AG20443 (cell line): ENCODE results near the gene PCDHA11.
A peak's percentile ranks its signal among the peaks of the same experiment; 100 is the strongest.
"Not testable (repeated sequence)": the region's sequence is repeated elsewhere in the genome, so short reads cannot be mapped to it uniquely, and the experiment has no call there.

Source experiments
- DNase-seq: peaks from one replicate; pipeline ENCODE4 v3.0.0; 2012; ENCODE audit warnings: low spot score, mixed read lengths

The PCDHA11 gene, protein sequence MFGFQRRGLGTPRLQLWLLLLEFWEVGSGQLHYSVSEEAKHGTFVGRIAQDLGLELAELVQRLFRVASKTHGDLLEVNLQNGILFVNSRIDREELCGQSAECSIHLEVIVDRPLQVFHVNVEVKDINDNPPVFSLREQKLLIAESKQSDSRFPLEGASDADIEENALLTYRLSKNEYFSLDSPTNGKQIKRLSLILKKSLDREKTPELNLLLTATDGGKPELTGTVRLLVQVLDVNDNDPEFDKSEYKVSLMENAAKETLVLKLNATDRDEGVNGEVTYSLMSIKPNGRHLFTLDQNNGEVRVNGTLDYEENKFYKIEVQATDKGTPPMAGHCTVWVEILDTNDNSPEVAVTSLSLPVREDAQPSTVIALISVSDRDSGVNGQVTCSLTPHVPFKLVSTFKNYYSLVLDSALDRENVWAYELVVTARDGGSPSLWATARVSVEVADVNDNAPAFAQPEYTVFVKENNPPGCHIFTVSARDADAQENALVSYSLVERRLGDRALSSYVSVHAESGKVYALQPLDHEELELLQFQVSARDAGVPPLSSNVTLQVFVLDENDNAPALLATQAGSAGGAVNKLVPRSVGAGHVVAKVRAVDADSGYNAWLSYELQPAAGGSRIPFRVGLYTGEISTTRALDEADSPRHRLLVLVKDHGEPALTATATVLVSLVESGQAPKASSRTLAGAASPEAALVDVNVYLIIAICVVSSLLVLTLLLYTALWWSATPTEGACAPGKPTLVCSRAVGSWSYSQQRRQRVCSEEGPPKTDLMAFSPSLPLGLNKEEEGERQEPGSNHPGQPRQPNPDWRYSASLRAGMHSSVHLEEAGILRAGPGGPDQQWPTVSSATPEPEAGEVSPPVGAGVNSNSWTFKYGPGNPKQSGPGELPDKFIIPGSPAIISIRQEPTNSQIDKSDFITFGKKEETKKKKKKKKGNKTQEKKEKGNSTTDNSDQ

DNA sequence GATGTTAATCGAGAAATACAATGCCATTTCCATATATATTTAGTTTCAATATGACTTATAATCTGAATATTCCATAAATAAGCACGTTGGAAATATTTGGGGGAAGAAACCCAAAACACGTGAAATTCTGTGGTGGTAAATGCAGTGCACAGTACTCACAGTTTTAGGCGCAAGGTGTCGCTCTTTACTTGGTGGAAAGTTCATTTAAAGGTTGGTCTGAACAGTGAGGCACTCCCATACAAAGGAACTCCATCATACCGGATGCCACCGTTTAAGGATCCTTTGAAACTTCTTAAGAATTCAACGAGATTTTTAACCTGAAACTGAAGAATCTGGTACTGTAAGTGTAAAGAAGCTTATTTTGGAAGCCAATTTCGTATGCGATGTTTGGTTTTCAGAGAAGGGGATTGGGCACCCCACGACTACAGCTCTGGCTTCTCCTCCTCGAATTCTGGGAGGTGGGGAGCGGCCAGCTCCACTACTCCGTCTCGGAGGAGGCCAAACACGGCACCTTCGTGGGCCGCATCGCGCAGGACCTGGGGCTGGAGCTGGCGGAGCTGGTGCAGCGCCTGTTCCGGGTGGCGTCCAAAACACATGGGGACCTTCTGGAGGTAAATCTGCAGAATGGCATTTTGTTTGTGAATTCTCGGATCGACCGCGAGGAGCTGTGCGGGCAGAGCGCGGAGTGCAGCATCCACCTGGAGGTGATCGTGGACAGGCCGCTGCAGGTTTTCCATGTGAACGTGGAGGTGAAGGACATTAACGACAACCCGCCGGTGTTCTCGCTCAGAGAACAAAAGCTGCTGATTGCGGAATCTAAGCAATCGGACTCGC lies at the start of gene PCDHA11:
PCDHA11 (plus strand) TSS at position 237 of the 834 bp plus-strand sequence; CDS start at position 384, 147 bp downstream.
- DNase-seq: no peak

DNA sequence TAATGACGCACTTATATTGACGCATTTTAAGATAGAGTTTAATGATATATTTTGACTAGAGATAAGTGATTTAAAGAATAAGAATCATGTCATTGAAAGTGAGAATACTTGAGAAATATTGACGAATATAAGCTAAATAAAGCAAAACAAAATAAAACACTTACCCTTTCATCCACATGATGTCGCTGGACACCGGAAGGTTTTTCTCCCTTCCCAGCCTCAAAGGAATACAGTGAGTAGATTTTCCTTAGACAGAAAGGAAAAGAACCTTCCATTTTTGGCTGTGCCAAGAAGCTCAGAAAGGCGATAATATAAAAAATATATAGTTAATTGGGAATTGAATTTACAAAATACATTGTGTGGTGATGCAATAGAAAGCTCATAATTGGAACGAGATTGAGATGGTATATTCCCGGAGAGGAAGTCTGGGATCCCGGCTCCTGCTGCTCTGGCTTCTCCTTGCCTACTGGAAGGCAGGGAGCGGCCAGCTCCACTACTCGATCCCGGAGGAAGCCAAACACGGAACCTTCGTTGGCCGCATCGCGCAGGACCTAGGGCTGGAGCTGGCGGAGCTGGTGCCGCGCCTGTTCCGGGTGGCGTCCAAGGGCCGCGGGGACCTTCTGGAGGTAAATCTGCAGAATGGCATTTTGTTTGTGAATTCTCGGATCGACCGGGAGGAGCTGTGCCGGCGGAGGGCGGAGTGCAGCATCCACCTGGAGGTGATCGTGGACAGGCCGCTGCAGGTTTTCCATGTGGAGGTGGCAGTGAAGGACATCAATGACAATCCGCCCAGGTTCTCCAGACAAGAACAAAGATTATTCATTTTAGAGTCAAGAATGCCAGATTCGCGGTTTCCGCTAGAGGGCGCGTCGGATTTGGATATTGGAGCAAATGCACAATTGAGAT lies 47.1 kb upstream of the PCDHA11 start, which contains the start of gene PCDHA5:
PCDHA5 (plus strand) TSS at position 239 of the 906 bp plus-strand sequence.
- DNase-seq: no peak

DNA sequence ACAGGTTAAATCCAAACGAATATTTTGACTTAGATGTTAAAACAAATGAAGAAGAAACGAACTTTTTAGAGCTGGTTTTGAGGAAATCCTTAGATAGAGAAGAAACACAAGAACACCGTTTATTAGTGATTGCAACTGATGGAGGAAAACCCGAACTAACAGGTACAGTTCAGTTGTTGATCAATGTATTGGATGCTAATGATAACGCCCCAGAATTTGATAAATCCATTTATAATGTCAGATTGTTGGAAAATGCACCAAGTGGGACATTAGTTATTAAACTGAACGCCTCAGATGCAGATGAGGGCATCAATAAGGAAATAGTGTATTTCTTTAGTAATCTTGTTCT lies 46.5 kb upstream of the PCDHA11 start:
- DNase-seq: no peak

- not testable (repeated sequence) for DNase-seq
These were observed 45.8 kb upstream of the PCDHA11 start for GRCh38 chr5:140822969-140823368.

- DNase-seq: no peak
These were observed 45.3 kb upstream of the PCDHA11 start for GRCh38 chr5:140823475-140823874.

GRCh38 chr5:140827704-140828361 lies 40.9 kb upstream of the PCDHA11 start, which contains the start of gene PCDHA6:
Gene PCDHA6 (plus strand): TSS chr5:140827960. CDS start chr5:140828092, 132 bp downstream.
- no peak for DNase-seq

GRCh38 chr5:140828362-140828737 lies 40.4 kb upstream of the PCDHA11 start:
- no peak for DNase-seq

DNA sequence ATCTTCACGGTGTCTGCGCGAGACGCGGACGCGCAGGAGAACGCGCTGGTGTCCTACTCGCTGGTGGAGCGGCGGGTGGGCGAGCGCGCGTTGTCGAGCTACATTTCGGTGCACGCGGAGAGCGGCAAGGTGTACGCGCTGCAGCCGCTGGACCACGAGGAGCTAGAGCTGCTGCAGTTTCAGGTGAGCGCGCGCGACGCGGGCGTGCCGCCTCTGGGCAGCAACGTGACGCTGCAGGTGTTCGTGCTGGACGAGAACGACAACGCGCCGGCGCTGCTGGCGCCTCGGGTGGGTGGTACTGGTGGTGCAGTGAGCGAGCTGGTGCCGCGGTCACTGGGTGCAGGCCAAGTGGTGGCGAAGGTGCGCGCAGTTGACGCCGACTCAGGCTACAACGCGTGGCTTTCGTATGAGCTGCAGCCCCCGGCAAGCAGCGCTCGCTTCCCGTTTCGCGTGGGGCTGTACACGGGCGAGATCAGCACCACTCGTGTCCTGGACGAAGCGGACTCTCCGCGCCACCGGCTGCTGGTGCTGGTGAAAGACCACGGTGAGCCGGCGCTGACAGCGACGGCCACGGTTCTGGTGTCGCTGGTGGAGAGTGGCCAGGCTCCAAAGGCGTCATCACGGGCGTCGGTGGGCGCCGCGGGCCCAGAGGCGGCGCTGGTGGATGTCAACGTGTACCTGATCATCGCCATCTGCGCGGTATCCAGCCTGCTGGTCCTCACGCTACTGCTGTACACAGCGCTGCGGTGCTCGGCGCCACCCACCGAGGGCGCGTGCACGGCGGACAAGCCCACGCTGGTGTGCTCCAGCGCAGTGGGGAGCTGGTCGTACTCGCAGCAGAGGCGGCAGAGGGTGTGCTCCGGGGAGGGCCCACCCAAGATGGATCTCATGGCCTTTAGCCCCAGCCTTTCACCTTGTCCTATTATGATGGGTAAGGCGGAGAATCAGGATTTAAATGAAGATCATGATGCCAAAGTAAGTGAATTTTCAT lies 39.0 kb upstream of the PCDHA11 start:
- not testable (repeated sequence) for DNase-seq

DNA sequence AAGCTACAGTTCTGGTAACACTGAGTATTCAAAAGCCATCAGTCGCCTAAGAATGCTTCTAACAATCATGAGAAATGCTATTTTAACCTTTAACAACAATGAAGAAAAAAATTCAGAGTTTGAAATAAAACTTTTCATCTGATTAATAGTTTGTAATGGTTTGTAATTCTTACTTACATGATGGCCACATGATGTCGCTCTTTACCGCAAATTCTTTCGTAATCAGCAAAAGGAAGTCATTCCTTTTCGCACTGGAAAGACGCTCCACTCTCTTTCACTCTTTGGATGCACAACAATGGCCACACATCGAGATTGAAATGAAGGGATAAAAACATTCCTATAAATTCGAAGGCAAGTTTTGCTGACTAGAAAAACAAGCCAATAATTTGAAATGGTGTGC lies 34.8 kb upstream of the PCDHA11 start, which contains the start of gene PCDHA7:
PCDHA7 (plus strand) TSS at position 277 of the 400 bp plus-strand sequence; CDS start at position 392, 115 bp downstream.
- DNase-seq: peak; percentile 23

DNA sequence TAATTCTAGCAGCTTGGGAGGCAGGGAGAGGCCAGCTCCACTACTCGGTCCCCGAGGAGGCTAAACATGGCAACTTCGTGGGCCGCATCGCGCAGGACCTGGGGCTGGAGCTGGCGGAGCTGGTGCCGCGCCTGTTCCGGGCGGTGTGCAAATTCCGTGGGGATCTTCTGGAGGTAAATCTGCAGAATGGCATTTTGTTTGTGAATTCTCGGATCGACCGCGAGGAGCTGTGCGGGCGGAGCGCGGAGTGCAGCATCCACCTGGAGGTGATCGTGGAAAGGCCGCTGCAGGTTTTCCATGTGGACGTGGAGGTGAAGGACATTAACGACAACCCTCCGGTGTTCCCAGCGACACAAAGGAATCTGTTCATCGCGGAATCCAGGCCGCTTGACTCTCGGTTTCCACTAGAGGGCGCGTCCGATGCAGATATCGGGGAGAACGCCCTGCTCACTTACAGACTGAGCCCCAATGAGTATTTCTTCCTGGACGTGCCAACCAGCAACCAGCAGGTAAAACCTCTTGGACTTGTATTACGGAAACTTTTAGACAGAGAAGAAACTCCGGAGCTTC lies 34.2 kb upstream of the PCDHA11 start:
- DNase-seq: not testable (repeated sequence)

GRCh38 chr5:140835622-140836510 lies 32.9 kb upstream of the PCDHA11 start:
- DNase-seq: no peak

DNA sequence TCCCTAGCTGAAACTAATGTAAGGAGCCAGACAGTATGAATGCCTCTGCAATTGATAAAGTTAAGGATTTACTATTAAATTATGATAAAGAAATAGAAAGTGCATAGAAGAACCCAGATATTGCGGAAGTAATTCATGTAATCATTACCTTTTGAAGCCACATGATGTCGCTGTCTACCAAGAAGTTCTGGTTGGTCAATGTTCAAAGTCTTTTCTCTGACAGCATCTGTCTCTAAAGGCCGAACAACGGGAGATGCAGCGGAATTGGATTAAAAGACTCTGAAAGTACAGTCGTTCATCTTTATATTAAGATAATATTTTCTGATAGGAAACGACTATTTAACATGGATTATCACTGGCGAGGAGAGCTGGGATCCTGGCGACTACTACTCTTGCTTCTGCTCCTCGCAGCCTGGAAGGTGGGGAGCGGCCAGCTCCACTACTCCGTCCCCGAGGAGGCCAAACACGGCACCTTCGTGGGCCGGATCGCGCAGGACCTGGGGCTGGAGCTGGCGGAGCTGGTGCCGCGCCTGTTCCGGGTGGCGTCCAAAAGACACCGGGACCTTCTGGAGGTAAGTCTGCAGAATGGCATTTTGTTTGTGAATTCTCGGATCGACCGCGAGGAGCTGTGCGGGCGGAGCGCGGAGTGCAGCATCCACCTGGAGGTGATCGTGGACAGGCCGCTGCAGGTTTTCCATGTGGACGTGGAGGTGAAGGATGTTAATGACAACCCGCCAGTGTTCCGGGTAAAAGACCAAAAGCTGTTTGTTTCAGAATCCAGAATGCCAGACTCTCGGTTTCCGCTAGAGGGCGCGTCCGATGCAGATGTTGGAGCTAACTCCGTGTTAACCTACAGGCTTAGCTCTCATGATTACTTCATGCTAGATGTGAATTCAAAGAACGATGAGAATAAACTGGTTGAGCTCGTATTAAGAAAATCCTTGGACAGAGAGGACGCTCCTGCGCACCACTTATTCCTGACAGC lies 27.5 kb upstream of the PCDHA11 start, which contains the start of gene PCDHA8:
PCDHA8 (plus strand) TSS at position 210 of the 985 bp plus-strand sequence; CDS start at position 345, 135 bp downstream.
- DNase-seq: no peak

DNA sequence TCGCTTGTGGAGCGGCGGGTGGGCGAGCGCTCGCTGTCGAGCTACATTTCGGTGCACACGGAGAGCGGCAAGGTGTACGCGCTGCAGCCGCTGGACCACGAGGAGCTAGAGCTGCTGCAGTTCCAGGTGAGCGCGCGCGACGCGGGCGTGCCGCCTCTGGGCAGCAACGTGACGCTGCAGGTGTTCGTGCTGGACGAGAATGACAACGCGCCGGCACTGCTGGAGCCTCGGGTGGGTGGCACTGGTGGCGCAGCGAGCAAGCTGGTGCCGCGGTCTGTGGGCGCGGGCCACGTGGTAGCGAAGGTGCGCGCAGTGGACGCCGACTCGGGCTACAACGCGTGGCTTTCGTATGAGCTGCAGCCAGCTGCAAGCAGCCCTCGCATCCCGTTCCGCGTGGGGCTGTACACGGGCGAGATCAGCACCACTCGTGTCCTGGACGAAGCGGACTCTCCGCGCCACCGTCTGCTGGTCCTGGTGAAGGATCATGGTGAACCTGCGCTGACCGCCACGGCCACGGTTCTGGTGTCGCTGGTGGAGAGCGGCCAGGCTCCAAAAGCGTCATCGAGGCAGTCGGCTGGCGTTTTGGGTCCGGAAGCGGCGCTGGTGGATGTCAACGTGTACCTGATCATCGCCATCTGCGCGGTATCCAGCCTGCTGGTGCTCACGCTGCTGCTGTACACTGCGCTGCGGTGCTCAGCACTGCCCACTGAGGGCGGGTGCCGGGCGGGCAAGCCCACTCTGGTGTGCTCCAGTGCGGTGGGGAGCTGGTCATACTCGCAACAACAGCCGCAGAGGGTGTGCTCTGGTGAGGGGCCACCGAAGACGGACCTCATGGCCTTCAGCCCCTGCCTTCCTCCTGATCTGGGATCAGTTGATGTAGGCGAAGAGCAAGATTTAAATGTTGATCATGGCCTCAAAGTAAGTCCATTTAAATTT lies 25.7 kb upstream of the PCDHA11 start:
- DNase-seq: no peak
